DMS53 (cell line): ENCODE measurements around the gene ADCY3.

Source experiments
- DNase-seq: peaks from one replicate; lab custom pipeline; 2025; lab: John Stamatoyannopoulos, UW

The ADCY3 gene

DNA sequence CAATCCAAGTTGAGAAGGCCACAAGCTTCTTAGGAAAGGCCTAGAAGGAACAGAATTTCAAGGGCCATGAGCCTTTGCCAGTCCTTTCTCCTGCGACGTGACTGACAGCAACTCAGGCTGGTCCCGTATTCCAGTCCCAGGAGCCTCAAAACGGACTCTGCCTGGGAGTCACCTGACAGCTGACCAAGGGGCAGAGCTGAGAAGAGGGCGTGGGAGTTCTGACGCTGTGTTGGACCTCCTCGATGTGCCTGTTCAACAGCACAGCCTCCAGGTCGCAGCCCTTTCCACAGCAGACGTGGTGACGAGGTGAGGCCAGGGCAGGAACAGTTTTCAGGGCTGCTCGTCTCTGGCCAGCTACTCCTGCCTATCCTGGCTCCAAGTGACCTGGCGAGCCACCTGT, 89.3 kb downstream of the ADCY3 start:
- no peak for DNase-seq

- DNase-seq: peak; percentile 15
Observed at GRCh38 chr2:24830351-24830750, 89.7 kb downstream of the ADCY3 start.

DNA sequence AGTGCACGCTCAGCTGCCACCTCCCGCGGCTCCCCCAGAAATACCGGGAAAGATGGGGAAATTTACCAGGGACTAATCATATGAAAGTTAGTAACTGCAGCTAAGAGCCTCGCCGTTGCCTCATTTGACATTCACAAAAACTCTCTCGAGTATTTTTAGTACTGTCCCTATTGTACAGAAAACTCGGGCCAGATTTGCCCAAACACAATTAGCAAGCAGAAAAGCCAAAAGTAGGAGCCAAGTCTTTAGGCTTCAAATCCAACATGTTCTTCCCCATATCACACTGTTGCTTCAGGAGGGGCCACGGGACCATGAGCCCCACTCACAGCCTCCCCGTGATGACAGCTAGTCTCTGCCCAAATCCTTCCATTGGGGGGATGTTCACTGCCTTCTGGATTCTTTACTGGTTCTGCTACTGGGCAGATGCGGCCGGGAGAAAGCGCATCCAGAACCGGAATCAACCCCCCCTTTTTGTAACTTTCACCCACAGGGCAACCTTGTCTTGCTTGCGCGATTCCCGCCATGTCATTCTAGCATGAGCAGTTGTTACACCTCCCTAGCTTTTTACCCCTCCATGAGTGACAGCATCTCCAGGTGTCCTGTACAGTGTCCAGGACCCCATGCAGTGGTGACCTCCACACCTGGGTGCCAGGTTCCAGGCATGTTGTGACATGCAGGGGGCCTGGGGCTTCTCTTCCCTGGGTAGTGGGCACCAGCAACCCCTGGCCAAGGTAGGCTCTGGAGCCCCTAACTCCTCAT, 91.6 kb downstream of the ADCY3 start:
- peak; percentile 14 for DNase-seq

- DNase-seq: peak; percentile 89
Observed at GRCh38 chr2:24827321-24828237, 92.5 kb downstream of the ADCY3 start.

DNA sequence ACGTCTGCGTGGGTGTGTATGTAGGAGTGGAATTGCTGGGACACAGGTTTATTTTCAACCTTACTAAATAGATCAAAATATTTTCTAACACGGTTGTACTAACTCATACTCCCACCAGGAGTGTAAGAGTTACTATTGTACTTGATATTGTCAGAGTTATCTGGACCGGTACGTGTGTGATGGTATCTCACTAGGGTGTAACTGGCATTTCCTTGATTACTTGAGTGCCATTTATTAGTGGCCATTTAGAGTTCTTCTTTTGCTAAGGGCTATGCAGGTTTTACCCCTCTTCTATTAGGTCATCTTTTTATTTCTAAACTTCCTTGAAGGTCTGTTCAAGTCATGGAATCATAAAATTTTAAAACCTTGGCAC, 93.3 kb downstream of the ADCY3 start:
- DNase-seq: no peak

DNA sequence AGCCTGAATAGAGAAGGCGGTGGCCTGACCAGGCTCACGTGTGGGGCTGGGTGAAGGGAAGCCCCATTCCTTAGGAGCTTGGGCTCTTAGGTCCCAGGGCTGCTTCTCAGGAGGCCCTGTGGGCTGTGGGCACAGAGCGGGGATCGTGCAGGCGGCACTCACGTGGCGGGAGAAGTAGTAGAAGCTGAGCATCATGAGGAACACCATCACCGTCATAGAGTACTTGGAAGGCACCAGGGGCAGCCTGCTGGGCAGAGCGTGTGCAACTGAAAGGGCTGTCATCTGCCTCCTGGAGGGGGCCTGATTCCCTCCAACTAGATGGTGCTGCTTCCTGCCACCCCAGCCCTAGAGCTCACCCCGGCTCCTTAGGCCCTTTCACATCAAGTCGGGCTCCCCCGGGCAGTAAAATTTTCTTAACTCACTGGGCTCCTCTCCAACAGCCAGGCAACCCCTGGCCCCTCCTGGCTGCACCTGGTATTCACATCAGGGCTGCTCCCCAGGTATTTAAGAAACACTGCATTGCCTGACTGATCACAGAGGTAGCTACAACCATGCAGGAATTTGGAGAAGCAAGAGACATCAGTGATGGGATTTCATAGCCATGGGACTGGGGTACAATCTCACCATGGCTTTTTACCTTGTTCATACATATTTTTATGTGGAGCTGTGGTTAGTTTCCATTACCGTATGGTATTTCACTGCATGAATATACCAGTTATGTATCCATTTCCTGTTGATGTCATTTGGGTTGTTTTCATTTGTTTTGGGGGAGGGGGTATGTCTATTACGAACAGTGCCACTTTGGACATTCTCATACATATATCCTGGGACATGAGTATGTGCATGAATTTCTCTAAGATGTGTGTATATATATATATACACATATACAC, 93.9 kb downstream of the ADCY3 start:
- peak; percentile 23 for DNase-seq

DNA sequence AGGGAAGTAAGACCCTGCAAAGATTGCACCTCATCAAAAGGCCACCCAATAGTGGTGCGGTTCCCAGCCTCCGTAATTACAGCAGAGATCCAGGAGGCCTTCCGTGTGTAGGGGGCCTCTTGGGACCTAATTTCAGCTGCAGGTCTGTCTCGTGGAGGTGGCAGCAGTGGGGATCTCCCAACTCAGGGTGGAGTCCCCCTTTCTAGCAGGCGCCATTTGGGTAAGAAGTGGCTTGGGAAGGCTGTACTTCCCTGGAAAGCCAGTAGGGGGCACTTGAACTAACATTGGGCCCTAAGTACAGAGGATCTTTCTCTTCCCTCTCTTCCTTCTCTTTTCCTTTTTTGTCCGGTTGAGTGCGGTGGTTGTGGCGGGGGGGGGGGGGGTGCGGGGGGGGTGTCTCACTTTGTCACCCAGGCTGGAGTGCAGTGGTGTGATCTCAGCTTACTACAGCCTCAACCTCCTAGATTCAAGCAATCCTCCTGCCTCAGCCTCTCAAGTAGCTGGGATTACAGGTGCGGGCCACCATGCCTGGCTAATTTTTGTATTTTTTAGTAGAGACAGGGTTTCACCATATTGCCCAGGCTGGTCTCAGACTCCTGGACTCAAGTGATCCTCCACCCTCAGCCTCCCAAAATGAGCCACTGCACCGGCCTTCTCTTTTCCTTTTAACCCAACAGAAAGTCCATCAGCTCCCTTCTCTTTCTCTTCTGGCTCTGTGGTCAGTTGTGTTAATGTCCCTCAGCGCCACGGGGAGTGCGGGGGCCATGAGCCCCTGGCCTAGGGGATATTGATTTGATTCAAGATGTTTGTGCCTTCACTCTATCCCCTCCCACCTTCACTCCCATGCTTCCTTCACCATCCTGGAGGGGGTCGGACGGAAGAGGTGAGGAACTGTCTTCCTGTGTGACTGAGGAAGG, 94.8 kb downstream of the ADCY3 start:
- no peak for DNase-seq

- DNase-seq: no peak
Observed at GRCh38 chr2:24824071-24824588, 95.9 kb downstream of the ADCY3 start.

GRCh38 chr2:24822049-24822706, 97.9 kb downstream of the ADCY3 start:
- DNase-seq: no peak

DNA sequence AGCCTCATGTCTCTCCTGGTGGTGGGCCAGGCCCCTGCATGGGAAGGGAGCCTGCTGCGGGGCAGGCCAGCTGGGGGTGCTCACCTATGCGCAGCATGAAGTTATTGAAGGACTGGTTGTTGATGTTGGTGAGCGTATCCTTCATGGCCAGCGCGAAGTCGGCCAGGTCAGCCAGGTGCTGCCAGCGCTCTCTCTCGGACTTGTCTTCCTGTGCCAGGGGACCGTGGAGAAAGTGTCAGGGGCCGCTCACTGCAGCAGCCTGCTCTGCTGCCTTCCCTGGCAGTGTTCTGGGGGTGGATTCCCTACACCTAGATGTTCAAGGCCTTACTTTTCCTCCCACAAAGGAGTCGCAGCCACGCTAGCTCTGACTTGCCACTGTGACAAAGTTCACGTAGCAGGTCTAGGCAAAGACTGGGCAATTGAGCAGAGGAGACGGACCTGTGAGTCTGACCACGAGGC, 98.6 kb downstream of the ADCY3 start:
- no peak for DNase-seq

GRCh38 chr2:24820598-24821432, 99.2 kb downstream of the ADCY3 start:
- DNase-seq: no peak

- DNase-seq: no peak
Observed at GRCh38 chr2:24820175-24820513, 99.9 kb downstream of the ADCY3 start.

DNA sequence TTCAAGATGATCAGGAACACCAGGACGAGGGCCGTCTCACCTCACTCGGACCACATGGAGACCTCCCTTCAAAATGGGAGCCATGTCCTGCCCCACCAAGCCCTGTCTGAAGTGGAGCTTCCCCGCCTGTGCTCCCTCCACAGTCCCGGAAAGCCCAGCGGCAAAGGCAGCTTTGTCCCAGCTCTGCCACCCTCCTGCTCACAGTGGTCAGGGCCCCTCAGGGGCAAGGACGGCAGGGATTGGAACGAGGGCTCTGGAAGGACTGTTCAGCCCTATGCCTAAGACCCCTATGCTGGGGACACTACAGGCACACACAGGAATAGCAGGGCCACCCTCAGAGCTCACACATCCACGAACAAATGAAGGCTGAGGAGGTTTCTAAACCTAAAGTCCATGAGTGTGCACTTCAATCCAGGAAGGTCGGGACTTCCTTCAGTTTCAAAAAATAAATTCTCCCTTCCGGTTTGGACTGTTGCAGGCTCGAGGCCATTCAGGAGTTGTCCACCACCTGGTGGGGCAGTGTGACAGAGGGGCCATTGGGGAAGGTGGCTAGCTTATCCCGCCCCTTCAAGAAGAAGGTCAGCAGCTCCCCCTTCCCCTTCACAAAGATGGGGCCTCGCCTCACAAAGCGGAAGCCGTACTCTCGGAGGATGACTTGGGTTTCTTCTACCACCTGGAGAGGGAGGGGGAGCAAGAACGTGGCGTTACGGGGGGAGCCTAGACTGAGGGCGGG, 100.4 kb downstream of the ADCY3 start:
- no peak for DNase-seq

DNA sequence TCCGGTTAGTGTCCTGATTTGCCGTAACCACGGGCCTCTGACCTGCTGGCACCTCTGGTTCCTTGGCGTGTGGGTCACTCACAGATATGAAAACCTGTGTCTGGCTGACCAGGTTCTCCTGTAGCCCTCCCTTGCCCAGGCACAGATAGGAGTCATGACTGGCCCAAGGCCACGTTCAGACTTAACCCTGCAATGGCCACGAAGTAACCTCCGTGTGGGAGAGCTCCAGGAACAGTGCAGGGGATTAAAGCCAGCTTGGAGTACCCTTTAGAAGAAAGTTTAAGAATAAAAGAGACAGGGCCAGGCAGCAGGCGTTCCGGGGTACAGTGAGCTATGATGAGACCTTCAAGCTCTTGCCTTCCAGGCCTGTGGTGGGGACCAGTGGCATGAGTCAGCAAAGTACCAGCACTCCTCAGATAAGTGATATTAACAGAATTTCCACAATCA, 101.3 kb downstream of the ADCY3 start:
- no peak for DNase-seq

GRCh38 chr2:24816884-24817283, 103.2 kb downstream of the ADCY3 start:
- no peak for DNase-seq

GRCh38 chr2:24816404-24816803, 103.6 kb downstream of the ADCY3 start:
- DNase-seq: no peak

- no peak for DNase-seq
Observed at GRCh38 chr2:24815171-24815570, 104.9 kb downstream of the ADCY3 start.

- no peak for DNase-seq
Observed at GRCh38 chr2:24814516-24814915, 105.5 kb downstream of the ADCY3 start.

DNA sequence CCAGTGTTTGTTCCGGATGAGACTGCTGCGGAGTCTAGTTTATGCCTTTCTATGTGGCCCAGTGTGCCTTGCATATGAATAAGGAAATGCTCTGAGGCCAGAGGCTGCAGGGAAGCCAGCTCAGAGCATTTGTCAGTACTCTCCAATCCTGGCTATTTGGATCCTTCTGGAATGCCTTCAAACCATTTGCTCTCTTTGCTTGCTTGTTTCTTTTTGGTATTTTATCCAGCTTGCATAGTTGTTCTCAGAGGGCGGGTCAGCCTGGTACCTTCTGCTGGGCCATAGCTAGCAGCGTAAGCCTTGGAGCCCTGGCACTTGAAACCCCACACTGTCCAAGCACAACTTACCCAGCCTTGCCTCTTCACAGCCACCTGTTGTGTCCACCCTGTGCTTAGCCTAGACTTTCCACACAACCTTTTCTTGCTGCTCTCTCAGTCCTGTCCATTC, 106.3 kb downstream of the ADCY3 start:
- no peak for DNase-seq
